Uterus (tissue), 2 donors: ENCODE results near the gene G0S2.

Experiments used
- POLR2A ChIP-seq, 2 donors: fragments of 450-650 bp; IDR thresholded peaks; one replicate each; pipeline ENCODE4 v1.6.1; 2016; ENCODE audit warnings: antibody characterized with exemption in 2 of 2, mild to moderate bottlenecking in 1 of 2, moderate library complexity in 1 of 2
- TF ChIP-seq, protein P1 (sequence below), 4 experiments: fragments of 200-600 bp in 2 of 4; fragments of 450-650 bp in 2 of 4; sonication (generic) in 2 of 4; IDR thresholded peaks; one replicate each; pipeline ENCODE4 v1.5.1; 2016 to 2019; ENCODE audit warnings: antibody characterized with exemption in 4 of 4, mild to moderate bottlenecking in 2 of 4, moderate library complexity in 1 of 4

GRCh38 chr1:209627027-209627731 lies 48.0 kb upstream of the G0S2 start:
- TF ChIP-seq, protein P1, sequence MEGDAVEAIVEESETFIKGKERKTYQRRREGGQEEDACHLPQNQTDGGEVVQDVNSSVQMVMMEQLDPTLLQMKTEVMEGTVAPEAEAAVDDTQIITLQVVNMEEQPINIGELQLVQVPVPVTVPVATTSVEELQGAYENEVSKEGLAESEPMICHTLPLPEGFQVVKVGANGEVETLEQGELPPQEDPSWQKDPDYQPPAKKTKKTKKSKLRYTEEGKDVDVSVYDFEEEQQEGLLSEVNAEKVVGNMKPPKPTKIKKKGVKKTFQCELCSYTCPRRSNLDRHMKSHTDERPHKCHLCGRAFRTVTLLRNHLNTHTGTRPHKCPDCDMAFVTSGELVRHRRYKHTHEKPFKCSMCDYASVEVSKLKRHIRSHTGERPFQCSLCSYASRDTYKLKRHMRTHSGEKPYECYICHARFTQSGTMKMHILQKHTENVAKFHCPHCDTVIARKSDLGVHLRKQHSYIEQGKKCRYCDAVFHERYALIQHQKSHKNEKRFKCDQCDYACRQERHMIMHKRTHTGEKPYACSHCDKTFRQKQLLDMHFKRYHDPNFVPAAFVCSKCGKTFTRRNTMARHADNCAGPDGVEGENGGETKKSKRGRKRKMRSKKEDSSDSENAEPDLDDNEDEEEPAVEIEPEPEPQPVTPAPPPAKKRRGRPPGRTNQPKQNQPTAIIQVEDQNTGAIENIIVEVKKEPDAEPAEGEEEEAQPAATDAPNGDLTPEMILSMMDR (IDR thresholded peaks at IDR 0.05): no peak
- TF ChIP-seq POLR2A (IDR thresholded peaks at IDR 0.05): no peak
